GM19239 (cell line): ENCODE measurements around the gene TNS4.
A peak's percentile ranks its signal among the peaks of the same experiment; 100 is the strongest.

Source experiments
- DNase-seq: peaks from one replicate; pipeline ENCODE4 v3.0.0; 2011; ENCODE audit warnings: low spot score; ENCODE audit not compliant: insufficient read length
- FAIRE-seq: peaks from 2 replicates; lab custom pipeline; 2011; peaks lifted over from hg19 to GRCh38; lab: Jason Lieb, UNC

Gene TNS4

DNA sequence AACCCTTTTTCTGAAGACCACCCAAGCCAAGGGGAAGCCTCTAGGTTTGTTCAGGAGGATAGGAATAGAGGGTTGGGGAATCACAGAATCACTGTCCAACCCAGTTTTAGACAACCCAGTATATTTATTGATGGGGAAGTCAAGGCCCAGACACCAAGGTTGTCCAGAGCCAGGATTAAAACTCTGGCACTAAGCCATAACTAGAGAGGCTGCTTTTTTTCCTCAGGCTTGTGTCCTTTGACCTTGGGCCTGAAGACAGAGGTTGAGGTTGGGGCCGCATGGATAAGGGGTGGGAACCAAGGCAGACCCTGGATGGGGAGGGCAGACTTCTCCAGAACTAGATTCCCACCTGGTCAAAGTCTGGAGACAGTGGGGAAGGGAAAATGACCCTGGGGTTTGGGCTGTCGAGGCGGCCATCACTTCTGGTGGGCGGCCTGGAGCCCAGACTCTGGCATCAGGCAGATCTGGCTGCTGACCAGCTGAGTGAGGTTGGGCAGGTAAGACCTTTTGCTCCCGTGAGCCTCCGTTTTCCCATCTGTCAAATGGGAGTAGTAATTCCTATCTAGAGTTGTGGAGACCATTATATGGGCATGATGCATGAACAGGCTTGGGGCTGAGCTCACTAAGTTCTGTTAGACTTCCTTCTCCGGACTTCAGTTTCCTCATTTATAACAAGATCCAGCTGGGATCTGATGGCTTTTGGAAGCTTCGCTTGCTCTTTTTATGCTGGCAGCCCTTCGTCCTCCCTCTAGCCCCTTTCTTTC lies 40.3 kb downstream of the TNS4 start:
- FAIRE-seq (no peak), DNase-seq (no peak)

- FAIRE-seq: no peak
- no peak for DNase-seq
These were observed 40.8 kb downstream of the TNS4 start for GRCh38 chr17:40460604-40460967.

GRCh38 chr17:40459636-40460603 lies 41.5 kb downstream of the TNS4 start:
- no peak for FAIRE-seq
- no peak for DNase-seq

DNA sequence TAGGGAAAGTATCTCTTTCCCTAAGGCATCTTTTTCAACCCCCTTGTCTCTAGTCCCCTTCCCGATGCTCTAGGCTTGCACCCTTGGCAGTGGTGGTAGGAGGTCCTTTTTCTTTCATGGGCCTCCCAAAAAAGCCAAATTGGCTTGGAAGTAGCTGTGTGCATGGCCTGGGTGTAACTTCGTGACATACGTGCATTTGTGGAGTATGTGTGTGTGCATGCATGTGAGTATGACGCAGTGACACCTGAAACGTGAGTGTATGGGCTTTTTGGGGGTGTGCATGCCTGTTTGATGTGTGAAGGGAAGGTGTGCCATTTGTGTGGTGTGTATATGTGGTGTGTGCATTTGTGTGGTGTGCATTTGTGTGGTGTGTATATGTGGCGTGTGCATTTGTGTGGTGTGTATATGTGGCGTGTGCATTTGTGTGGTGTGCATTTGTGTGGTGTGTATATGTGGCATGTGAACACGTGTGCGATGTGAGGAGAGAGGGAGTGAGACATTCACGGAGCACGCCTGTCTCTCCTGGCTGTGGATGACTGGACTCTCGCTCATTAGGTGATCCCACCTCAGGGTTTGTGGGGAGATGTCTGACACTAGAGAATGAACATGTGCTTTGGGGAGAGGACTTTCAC lies 42.5 kb downstream of the TNS4 start:
- no peak for FAIRE-seq
- DNase-seq: no peak

DNA sequence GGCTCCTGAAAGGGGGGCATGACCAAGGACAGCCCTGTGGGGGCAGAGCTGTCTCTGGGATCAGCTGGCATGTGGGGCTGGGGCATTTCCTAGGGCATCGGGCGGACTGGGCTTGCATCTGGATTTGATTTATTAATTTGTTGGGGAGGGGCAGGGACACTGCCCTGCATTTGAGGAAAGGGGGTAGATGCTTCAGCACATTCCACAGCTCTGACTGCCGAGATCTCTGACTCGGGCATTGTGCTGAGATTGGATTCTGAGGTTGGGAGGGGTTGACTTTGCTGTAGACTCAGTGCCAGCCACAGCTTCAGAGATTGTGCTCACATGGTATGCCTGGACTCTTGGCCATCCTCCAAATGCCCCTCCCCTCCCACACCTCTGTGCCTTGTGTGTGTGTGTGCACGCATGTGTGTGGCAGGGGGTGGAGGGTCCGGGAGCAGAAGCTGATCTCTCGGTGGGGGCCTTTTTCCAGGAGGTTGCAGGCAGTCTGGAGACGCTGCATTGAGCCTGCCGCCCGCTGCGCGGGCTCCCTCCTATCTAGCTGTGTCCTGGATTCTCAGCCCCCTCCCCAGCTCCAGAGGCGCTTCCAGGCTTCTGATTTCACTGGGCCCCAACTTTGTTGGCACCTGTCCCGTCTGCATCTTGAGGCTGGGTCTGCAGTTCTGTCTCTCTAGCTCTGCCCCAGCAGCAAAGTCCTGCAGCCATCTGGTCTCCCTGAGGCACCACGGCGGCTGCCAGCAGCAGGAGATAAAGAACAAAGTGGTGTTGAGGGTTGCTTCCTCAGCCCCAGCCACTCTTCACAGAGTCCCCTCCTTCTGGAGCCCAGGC lies 43.2 kb downstream of the TNS4 start:
- no peak for DNase-seq
- no peak for FAIRE-seq

DNA sequence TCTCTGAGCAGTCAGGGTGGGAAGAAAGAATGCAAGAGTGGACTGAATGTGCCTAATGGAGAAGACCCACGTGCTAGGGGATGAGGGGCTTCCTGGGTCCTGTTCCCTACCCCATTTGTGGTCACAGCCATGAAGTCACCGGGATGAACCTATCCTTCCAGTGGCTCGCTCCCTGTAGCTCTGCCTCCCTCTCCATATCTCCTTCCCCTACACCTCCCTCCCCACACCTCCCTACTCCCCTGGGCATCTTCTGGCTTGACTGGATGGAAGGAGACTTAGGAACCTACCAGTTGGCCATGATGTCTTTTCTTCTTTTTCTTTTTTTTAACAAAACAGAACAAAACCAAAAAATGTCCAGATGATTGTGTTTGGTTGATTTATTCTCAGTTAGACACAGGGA lies 44.1 kb downstream of the TNS4 start:
- FAIRE-seq: no peak
- no peak for DNase-seq

DNA sequence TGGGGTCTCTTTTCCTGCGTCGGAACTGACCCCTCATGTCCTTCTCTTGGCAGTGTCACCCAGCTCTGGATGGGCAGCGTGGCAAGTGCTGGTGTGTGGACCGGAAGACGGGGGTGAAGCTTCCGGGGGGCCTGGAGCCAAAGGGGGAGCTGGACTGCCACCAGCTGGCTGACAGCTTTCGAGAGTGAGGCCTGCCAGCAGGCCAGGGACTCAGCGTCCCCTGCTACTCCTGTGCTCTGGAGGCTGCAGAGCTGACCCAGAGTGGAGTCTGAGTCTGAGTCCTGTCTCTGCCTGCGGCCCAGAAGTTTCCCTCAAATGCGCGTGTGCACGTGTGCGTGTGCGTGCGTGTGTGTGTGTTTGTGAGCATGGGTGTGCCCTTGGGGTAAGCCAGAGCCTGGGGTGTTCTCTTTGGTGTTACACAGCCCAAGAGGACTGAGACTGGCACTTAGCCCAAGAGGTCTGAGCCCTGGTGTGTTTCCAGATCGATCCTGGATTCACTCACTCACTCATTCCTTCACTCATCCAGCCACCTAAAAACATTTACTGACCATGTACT lies 44.9 kb downstream of the TNS4 start:
- DNase-seq (no peak), FAIRE-seq (no peak)

GRCh38 chr17:40454613-40454995 lies 46.8 kb downstream of the TNS4 start:
- no peak for FAIRE-seq
- no peak for DNase-seq

GRCh38 chr17:40453881-40454612 lies 47.4 kb downstream of the TNS4 start:
- DNase-seq (no peak), FAIRE-seq (no peak)

DNA sequence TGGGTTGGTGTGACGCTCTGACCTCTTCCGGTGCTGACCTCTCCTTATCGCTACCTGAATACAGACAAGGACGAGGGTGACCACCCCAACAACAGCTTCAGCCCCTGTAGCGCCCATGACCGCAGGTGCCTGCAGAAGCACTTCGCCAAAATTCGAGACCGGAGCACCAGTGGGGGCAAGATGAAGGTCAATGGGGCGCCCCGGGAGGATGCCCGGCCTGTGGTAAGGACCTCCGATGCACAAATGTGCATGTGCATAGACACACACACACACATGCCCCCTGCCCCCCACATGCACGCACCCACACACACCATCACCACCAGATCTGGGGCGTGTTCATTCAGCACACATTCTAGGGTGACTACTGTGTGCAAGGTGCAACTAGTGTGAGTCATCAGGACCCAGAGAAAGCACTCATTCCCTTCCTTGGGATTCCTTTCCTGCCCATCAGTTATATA lies 48.5 kb downstream of the TNS4 start:
- FAIRE-seq: no peak
- DNase-seq: no peak

- DNase-seq (no peak), FAIRE-seq (no peak)
These were observed 49.1 kb downstream of the TNS4 start for GRCh38 chr17:40452216-40452787.

- no peak for FAIRE-seq
These were observed 50.0 kb downstream of the TNS4 start for GRCh38 chr17:40451420-40451819.

GRCh38 chr17:40450175-40450574 lies 51.2 kb downstream of the TNS4 start:
- FAIRE-seq (peak; percentile 72), DNase-seq (peak; percentile 39)

More at GRCh38 chr17:40451420-40451819, 50.0 kb downstream of the TNS4 start:
- DNase-seq: no peak

DNA sequence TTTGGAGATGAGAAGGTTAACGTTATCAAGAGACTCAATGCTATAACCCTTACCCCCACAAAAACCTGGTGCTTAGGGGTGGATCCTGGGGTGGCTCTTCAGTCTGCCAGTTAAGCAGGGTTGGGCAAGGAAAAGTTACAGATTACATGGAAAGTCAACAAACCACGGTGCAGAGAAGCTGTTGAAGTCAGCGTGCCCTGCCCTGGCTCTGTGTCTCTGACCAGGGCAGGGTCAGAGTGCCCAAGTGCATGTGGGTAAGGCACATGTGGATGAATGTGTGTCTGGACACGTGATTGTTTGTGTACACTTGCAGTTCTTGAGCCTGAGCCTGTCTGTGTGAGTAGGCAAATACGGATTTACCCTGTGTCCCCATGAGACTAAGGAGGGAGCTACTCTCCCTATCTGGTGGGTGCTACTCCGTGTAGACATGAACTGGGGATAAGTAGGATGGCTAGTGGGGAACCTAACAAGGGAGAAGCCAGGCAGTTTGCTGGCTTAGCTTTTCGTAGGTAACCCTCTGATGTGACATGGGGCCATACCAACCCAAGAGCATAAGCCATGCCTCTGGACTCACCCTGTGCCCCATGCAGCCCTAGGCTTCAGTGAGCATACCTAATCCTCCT lies 52.7 kb downstream of the TNS4 start:
- FAIRE-seq (no peak), DNase-seq (no peak)

- FAIRE-seq (no peak), DNase-seq (no peak)
These were observed 53.2 kb downstream of the TNS4 start for GRCh38 chr17:40448213-40448638.

DNA sequence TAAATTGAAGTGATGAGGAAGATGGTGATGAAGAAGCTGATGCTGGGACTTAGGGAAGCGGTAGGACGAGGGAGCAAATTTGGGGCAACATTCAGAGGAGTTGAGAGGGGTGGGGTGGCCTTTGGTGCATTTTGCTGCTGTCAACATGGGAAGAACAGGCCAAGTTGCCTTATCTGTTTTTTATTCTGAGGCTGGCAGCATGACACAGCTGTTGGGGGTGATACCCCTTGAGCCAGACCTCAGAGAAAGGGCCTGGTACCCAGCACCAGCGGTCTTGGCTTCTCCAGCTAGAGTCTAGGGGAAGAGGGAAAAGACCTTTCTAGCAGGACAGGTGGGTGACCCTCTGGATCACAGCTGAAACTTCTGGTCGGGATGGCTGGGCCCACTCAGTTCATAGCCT lies 53.6 kb downstream of the TNS4 start:
- DNase-seq (no peak), FAIRE-seq (no peak)

DNA sequence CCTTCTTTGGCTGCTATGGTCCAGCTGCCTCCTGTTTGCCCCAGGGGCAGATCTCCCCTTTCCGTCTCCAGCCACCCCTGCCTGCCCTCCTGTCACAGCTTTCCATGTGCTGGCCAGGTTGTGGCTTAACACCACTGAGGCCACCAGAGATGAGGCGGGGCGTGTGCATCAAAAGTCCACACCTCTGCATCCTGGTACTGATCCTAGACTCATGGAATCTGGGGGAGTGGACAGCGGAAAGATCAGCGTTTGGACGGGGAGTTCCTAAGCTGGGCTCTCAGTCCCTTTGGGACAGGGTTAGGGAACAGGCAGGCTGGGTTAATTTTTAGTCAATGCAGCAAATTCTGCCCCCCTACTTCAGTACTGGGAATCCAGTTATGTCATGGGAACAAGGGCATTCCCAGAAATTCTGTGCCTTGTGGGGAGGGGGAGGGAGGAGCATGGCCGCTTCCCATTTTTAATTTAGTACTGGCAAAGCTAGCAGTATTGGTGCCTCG lies 54.2 kb downstream of the TNS4 start:
- DNase-seq (no peak), FAIRE-seq (no peak)
